ENCODE measurements around the gene MEX3D.

MEX3D gene

DNA sequence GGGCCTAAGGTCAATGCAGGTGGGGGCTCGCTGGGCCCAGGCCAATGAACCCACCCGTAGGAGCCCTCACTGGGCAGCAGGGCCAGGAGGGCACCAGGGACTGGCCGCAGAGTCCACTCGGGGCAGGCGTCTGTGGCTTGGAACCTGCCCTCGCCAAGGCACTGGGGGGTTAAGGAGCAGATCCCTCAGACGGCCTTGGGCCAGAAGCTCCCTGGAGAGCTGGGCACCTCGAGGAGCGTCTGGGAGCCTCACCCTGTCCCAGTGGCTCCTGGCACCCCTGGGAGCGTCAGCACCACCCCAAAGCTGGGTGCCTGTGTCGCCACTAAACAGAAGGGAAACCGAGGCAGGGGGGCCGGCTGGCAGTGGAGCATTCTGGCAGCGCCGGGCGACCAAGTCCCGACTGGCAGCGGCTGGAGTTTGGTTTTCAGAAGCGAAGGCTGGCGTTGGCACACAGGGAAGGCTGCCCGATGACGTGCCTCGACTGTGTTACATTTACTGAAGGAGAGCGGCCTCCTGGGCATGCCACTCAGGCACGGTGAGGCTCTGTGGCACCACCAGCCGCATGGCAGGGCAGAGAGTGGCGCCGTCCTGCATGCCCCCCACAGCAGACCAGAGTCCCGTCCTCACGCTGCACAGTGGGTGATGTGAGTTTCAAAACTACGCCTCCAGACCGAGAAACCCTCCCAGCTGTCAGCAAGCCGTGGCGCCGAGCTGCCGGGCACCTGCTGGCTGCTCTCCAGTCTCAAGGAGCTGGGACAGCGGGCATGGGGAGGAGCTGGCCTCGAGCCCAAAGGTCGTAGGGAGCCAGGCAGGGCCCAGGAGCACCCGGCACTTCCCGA is 9.2 kb upstream of the MEX3D start:
- no peak overlapping the region for H3K27ac ChIP-seq (replicated peaks)
- TF ChIP-seq GABPA (IDR thresholded peaks at IDR 0.05; ENCODE audit: low read depth) (no peak), SPI1 (IDR thresholded peaks at IDR 0.05; ENCODE audit: borderline replicate concordance, low read depth) (no peak), POLR2AphosphoS5 (IDR thresholded peaks at IDR 0.05; ENCODE audit: low read depth) (no peak), REST (IDR thresholded peaks at IDR 0.05; ENCODE audit: insufficient replicate concordance, low read depth) (no peak)
- TF ChIP-seq, protein P1, sequence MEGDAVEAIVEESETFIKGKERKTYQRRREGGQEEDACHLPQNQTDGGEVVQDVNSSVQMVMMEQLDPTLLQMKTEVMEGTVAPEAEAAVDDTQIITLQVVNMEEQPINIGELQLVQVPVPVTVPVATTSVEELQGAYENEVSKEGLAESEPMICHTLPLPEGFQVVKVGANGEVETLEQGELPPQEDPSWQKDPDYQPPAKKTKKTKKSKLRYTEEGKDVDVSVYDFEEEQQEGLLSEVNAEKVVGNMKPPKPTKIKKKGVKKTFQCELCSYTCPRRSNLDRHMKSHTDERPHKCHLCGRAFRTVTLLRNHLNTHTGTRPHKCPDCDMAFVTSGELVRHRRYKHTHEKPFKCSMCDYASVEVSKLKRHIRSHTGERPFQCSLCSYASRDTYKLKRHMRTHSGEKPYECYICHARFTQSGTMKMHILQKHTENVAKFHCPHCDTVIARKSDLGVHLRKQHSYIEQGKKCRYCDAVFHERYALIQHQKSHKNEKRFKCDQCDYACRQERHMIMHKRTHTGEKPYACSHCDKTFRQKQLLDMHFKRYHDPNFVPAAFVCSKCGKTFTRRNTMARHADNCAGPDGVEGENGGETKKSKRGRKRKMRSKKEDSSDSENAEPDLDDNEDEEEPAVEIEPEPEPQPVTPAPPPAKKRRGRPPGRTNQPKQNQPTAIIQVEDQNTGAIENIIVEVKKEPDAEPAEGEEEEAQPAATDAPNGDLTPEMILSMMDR (IDR thresholded peaks at IDR 0.05; ENCODE audit: insufficient read depth, low read length), result no peak
- no peaks in the 10 kb centered on the region for H3K27me3 ChIP-seq (ENCODE audit: insufficient read depth, poor library complexity, severe bottlenecking)
- no peak for DNase-seq (ENCODE audit: low read depth in 1 of 2, low spot score in 1 of 2)
- no peak overlapping the region for H3K4me3 ChIP-seq (replicated peaks; ENCODE audit: insufficient read depth, low read length)

- TF ChIP-seq REST (IDR thresholded peaks at IDR 0.05; ENCODE audit: insufficient replicate concordance, low read depth) (no peak), SPI1 (IDR thresholded peaks at IDR 0.05; ENCODE audit: borderline replicate concordance, low read depth) (no peak)
- TF ChIP-seq, protein P1 (IDR thresholded peaks at IDR 0.05; ENCODE audit: insufficient read depth, low read length), result no peak
- H3K27me3 ChIP-seq (ENCODE audit: insufficient read depth, poor library complexity, severe bottlenecking), result no peaks in the 10 kb centered on the region
- no peak overlapping the region for H3K27ac ChIP-seq (replicated peaks)
- no peak for DNase-seq (ENCODE audit: low read depth in 1 of 2, low spot score in 1 of 2)
- H3K4me3 ChIP-seq (replicated peaks; ENCODE audit: insufficient read depth, low read length), result no peak overlapping the region
These were observed 8.3 kb upstream of the MEX3D start for GRCh38 chr19:1576242-1577089.

GRCh38 chr19:1575323-1576241 is 7.5 kb upstream of the MEX3D start:
- no peak overlapping the region for H3K27ac ChIP-seq (replicated peaks)
- no peaks in the 10 kb centered on the region for H3K27me3 ChIP-seq (ENCODE audit: insufficient read depth, poor library complexity, severe bottlenecking)
- H3K4me3 ChIP-seq (replicated peaks; ENCODE audit: insufficient read depth, low read length), result no peak overlapping the region
- no peak for DNase-seq (ENCODE audit: low read depth in 1 of 2, low spot score in 1 of 2)
- TF ChIP-seq POLR2AphosphoS5 (IDR thresholded peaks at IDR 0.05; ENCODE audit: low read depth) (peak; percentile 39; the same call in 1 of the 2 replicates), GABPA (IDR thresholded peaks at IDR 0.05; ENCODE audit: low read depth) (no peak), REST (IDR thresholded peaks at IDR 0.05; ENCODE audit: insufficient replicate concordance, low read depth) (no peak)
- TF ChIP-seq, protein P1 (IDR thresholded peaks at IDR 0.05; ENCODE audit: insufficient read depth, low read length), result no peak
